Ovary (tissue), 3 donors: Measurements from ENCODE around the gene STUM.

Experiments
- CTCF ChIP-seq, 3 donors: fragments of 450-650 bp in 2 of 3; fragments of 200-600 bp in 1 of 3; IDR thresholded peaks; one replicate each; pipeline versions ENCODE4 v1.5.1 to v1.8.0; 2016 to 2022; ENCODE audit warnings: antibody characterized with exemption in 3 of 3, mild to moderate bottlenecking in 1 of 3
- EP300 ChIP-seq: sonication (generic); formaldehyde crosslinking; IDR thresholded peaks from one replicate; pipeline ENCODE4 v1.6.1; 2017; ENCODE audit warnings: antibody characterized with exemption
- POLR2A ChIP-seq: fragments of 450-650 bp; IDR thresholded peaks from one replicate; pipeline ENCODE4 v1.6.1; 2017; ENCODE audit warnings: antibody characterized with exemption, mild to moderate bottlenecking, moderate library complexity
- donor health status: DM: no; HTN: no; CAD: no.

- TF ChIP-seq CTCF (IDR thresholded peaks at IDR 0.05) (no peak), POLR2A (no peak), EP300 (no peak)
These were observed 45.0 kb downstream of the STUM start for GRCh38 chr1:226593541-226593940.
